Measurements from ENCODE around the gene NR3C2.

NR3C2 gene

GRCh38 chr4:148299337-148299736, 142.9 kb downstream of the NR3C2 start:
- no peak overlapping the region for H3K4me3 ChIP-seq (ENCODE audit: low read length)
- no peaks in the 10 kb centered on the region for H4K20me1 ChIP-seq (ENCODE audit: insufficient read depth, low read length)
- no peaks in the 10 kb centered on the region for H3K4me1 ChIP-seq (ENCODE audit: low read length)
- H2AFZ ChIP-seq (ENCODE audit: low read length) = no peak overlapping the region
- no peaks in the 10 kb centered on the region for H3K27me3 ChIP-seq (replicated peaks; ENCODE audit: insufficient read depth, low read length)
- no peak overlapping the region for H3K27ac ChIP-seq (ENCODE audit: low read length)
- no peak overlapping the region for H3K9ac ChIP-seq (ENCODE audit: low read length)
- TF ChIP-seq EZH2phosphoT487 (IDR thresholded peaks at IDR 0.05; ENCODE audit: low read length) (no peak), EZH2 (optimal IDR thresholded peaks at IDR 0.05; ENCODE audit: low read depth, low read length) (no peak), CTCF (IDR thresholded peaks at IDR 0.05; ENCODE audit: low read length) (no peak)
- no peak overlapping the region for H3K4me2 ChIP-seq (ENCODE audit: low read depth, low read length)
- no peaks in the 10 kb centered on the region for H3K36me3 ChIP-seq (replicated peaks; ENCODE audit: insufficient read depth, low read length)
- no peaks in the 10 kb centered on the region for H3K79me2 ChIP-seq (ENCODE audit: low read length)
- no peak for DNase-seq
- H3K9me3 ChIP-seq (replicated peaks; ENCODE audit: insufficient read depth, low read length) = no peaks in the 10 kb centered on the region
- no peaks in the 10 kb centered on the region for H3F3A ChIP-seq (ENCODE audit: insufficient read depth, low read length)
- no peaks in the 10 kb centered on the region for H3K9me2 ChIP-seq (replicated peaks; ENCODE audit: insufficient read depth, low read length)

- TF ChIP-seq CTCF (IDR thresholded peaks at IDR 0.05; ENCODE audit: low read length) (no peak), EZH2 (optimal IDR thresholded peaks at IDR 0.05; ENCODE audit: low read depth, low read length) (no peak), EZH2phosphoT487 (IDR thresholded peaks at IDR 0.05; ENCODE audit: low read length) (no peak)
- no peaks in the 10 kb centered on the region for H3F3A ChIP-seq (ENCODE audit: insufficient read depth, low read length)
- no peak overlapping the region for H3K4me2 ChIP-seq (ENCODE audit: low read depth, low read length)
- no peaks in the 10 kb centered on the region for H3K4me1 ChIP-seq (ENCODE audit: low read length)
- H4K20me1 ChIP-seq (ENCODE audit: insufficient read depth, low read length) = no peaks in the 10 kb centered on the region
- no peak overlapping the region for H3K4me3 ChIP-seq (ENCODE audit: low read length)
- H3K79me2 ChIP-seq (ENCODE audit: low read length) = no peaks in the 10 kb centered on the region
- H3K27ac ChIP-seq (ENCODE audit: low read length) = no peak overlapping the region
- no peaks in the 10 kb centered on the region for H3K27me3 ChIP-seq (replicated peaks; ENCODE audit: insufficient read depth, low read length)
- no peaks in the 10 kb centered on the region for H3K36me3 ChIP-seq (replicated peaks; ENCODE audit: insufficient read depth, low read length)
- no peaks in the 10 kb centered on the region for H3K9me3 ChIP-seq (replicated peaks; ENCODE audit: insufficient read depth, low read length)
- no peak overlapping the region for H2AFZ ChIP-seq (ENCODE audit: low read length)
- no peak overlapping the region for H3K9ac ChIP-seq (ENCODE audit: low read length)
- DNase-seq = no peak
- H3K9me2 ChIP-seq (replicated peaks; ENCODE audit: insufficient read depth, low read length) = no peaks in the 10 kb centered on the region
Observed at GRCh38 chr4:148296498-148296897, 145.7 kb downstream of the NR3C2 start.

- H3K9me2 ChIP-seq (replicated peaks; ENCODE audit: insufficient read depth, low read length) = no peaks in the 10 kb centered on the region
Observed at GRCh38 chr4:148295642-148296041, 146.6 kb downstream of the NR3C2 start.

More at GRCh38 chr4:148295642-148296041, 146.6 kb downstream of the NR3C2 start:
- Histone ChIP-seq H3K36me3 (replicated peaks; ENCODE audit: insufficient read depth, low read length) (no peaks in the 10 kb centered on the region), H3K27ac (ENCODE audit: low read length) (no peak overlapping the region), H3K4me2 (ENCODE audit: low read depth, low read length) (no peak overlapping the region), H3K4me3 (ENCODE audit: low read length) (no peak overlapping the region), H3K79me2 (ENCODE audit: low read length) (no peaks in the 10 kb centered on the region), H3K9ac (ENCODE audit: low read length) (no peak overlapping the region), H2AFZ (ENCODE audit: low read length) (no peak overlapping the region), H3F3A (ENCODE audit: insufficient read depth, low read length) (no peaks in the 10 kb centered on the region), H3K9me3 (replicated peaks; ENCODE audit: insufficient read depth, low read length) (no peaks in the 10 kb centered on the region), H3K27me3 (replicated peaks; ENCODE audit: insufficient read depth, low read length) (no peaks in the 10 kb centered on the region), H4K20me1 (ENCODE audit: insufficient read depth, low read length) (no peaks in the 10 kb centered on the region), H3K4me1 (ENCODE audit: low read length) (no peaks in the 10 kb centered on the region)
- no peak for TF ChIP-seq EZH2 (optimal IDR thresholded peaks at IDR 0.05; ENCODE audit: low read depth, low read length)
- no peak for TF ChIP-seq EZH2phosphoT487 (IDR thresholded peaks at IDR 0.05; ENCODE audit: low read length)
- TF ChIP-seq CTCF (IDR thresholded peaks at IDR 0.05; ENCODE audit: low read length) = no peak
- no peak for DNase-seq
